ENCODE results near the gene RNF14. TPM values are rescaled to one million over a fixed set of nuclear protein-coding genes. Genes with fewer than 3 reads are reported as not detected.

RNF14 gene
- total and polyA plus RNA-seq, 2 donors = 31.9 to 42.6 TPM

Other genes with a start within 250 kb of the RNF14 start
- gene PCDH1, start 90.7 kb upstream of the RNF14 start, total RNA-seq = 1.9 TPM
- gene PCDH1, start 90.7 kb upstream of the RNF14 start, polyA plus RNA-seq = 5.1 TPM
- gene DELE1, start 45.2 kb upstream of the RNF14 start, total RNA-seq = 42.3 TPM
- gene DELE1, start 45.2 kb upstream of the RNF14 start, polyA plus RNA-seq = 41.5 TPM
- gene PCDH12, start 10.9 kb upstream of the RNF14 start, total RNA-seq = 3.4 TPM
- gene PCDH12, start 10.9 kb upstream of the RNF14 start, polyA plus RNA-seq = 0.52 TPM
- gene GNPDA1, start 43.9 kb downstream of the RNF14 start, total RNA-seq = 32.9 TPM
- gene GNPDA1, start 43.9 kb downstream of the RNF14 start, polyA plus RNA-seq = 39.4 TPM
- gene NDFIP1, start 139.7 kb downstream of the RNF14 start, total RNA-seq = 39.7 TPM
- gene NDFIP1, start 139.7 kb downstream of the RNF14 start, polyA plus RNA-seq = 121 TPM

Measured in thymus (tissue), 2 donors.